GM04503 (cell line): ENCODE results near the gene CLASP1.
A peak's percentile ranks its signal among the peaks of the same experiment; 100 is the strongest.
"Not testable (repeated sequence)": the region's sequence is repeated elsewhere in the genome, so short reads cannot be mapped to it uniquely, and the experiment has no call there.

Source experiments
- DNase-seq: peaks from one replicate; pipeline ENCODE4 v3.0.0-alpha.2; 2012; ENCODE audit warnings: low read depth

The CLASP1 gene

DNA sequence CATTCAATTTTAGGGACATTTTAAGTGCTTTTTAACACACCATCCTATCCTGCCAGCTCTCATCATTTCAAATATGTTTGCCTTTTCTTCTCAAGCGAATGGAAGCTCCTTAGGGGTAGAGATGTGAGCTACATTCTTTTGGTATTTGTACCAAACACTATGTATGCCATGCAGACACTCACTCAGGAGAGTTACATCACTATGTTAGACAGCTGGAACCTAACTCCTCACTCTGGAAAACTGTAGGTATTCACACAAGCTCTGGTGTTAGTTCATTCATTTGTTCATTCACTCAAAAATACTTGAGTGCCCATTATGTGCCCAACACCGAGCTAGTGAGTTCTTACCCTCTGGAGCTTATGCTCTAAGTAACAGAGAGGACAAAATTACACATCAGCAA is 144.9 kb downstream of the CLASP1 start:
- DNase-seq = no peak

DNA sequence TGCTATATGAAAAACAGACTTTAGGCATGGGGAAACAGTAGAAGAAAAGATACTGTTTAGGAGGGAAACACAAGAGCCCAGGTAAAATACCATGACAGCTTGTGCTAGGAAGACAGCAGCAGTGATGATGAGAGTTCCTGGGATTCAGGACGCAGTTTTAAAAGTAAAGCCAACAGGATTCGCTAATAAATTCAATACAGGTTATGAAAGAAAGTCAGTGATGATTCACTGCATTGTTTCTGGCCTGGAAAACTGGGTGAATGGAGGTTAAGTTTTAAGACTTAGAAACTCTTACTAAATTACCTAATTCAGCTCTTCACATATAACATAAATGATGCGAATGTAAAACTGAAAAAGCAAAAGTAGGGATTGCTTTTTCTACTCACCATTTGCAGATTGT is 146.5 kb downstream of the CLASP1 start:
- no peak for DNase-seq

DNA sequence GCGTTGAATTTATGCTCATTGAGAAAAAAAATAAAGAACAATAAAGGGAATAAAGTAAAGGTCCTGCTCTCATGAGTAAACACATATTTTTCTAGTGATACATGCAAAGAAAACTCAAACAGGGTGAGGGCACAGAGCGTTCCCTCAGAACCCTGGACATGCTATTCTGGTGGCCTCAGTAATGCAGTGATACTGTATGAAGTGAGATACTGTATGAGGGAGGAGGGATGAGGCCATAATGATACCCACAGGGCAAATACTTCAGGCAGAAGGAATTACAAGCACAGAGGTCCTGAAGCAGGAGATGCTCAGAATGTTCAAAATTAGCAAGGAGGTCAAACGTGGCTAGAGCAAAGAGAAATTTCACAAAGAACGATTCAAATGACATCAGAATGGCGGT is 147.0 kb downstream of the CLASP1 start:
- peak; percentile 44 for DNase-seq

DNA sequence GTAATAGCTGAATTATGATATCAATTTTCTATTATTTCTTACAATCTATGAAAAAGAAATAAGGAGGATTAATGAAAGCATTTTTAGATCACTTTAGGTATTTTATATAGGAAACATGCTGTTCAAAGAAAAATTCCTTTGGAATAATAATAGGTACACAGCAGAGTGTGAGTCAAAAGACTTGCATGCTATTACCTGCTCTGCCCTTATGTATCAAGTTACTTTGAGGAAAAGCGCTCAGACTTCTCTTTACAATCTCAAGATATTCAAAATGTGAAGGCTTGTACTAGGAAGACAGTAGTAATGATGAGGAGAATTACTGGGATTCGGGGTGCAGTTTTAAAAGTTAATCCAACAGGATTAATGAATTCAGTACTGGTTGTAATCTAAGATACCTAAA is 147.7 kb downstream of the CLASP1 start:
- no peak for DNase-seq

DNA sequence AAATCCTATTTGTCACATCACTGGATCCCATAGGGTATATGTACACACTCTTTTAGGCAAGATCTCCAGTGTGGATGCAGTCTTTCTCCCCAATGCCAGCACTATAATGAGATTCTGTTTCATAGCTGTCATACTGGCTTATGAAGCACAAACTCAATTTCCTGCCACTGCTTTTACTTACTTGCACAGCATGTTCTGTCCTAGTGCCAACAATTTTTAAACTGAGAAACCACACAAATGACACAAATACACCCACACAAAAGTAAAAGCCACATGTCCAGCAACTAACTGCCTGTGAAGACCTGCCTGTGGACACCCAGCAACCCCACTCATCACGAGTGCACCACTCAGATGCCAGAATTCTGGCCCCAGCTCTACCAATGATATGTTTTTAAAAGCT is 148.2 kb downstream of the CLASP1 start:
- DNase-seq = peak; percentile 52

DNA sequence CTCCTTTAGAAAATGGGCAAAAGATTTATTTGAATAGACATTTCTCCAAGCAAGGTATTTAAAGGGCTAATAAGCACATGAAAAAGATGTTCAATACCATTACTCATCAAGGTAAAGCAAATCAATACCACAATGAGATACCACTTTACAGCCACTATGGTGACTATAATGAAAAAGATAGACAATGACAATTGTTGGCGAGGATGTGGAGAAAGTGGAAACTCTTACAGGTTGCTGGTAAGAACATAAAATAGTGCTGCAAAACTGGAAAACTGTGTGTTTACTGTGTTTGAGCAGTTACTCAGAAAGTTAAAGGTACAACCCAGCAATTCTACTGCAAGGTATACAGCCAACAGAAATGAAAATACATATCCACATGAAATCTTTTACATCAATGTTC is 150.5 kb downstream of the CLASP1 start:
- DNase-seq = no peak

DNA sequence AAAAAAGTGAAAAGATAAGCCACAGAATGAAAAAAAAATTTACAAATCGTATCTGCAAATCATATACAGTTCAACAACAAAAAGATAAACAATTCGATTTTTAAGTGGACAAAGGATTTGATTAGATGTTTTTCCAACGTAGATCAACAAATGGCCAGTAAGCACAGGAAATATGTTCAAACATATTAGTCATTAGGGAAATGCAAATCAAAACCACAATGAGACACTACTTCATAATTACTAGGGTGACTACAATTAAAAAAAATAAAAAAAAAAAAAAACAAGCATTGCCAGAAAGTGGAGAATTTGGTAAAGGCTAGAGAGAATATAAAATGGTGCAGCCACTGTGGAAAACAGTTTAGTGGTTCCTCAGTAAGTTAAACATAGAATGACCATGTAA is 156.9 kb downstream of the CLASP1 start:
- DNase-seq = no peak

DNA sequence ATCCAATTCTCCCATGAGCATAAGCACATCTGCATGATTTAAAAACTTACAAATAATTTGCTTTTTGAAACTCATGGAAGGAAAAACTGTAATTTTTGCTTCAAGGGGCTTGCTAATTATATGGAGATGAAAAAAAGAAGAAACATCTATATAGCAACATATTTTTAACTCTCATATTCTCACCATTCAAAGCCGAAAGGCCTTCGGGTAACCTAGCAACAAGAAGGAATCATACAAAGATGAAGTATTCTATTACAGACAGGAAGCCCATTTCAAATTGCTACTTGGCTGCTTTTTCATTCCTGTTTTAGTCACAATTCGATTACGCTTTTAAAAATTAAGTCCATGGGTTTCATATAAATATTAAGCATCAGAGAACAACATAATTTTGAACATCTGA is 157.7 kb downstream of the CLASP1 start:
- no peak for DNase-seq

DNA sequence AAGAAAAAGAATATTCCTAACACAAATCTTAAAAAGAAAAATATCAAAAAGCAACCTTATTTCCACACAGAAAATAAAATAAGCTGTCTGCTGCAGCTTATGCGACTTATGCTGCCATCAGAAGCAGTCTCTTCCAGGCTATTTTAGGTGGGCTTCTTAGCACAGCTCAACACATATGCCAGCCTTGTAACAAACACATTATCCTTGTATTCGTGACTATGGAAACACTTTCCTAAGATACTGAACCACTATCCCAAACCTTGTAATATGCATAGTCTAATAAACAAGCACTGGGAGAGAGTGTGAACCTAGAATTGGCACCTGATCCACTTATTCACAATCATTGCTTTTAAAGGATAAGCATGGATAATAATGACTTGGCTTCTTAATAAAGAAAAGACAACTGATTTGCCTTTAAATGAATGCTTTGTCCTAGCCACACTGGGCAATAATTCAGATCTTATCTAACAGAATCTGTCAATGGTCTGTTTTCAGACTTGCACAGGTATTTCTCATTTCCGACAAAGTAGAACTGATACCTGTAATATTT is 158.6 kb downstream of the CLASP1 start:
- no peak for DNase-seq

DNA sequence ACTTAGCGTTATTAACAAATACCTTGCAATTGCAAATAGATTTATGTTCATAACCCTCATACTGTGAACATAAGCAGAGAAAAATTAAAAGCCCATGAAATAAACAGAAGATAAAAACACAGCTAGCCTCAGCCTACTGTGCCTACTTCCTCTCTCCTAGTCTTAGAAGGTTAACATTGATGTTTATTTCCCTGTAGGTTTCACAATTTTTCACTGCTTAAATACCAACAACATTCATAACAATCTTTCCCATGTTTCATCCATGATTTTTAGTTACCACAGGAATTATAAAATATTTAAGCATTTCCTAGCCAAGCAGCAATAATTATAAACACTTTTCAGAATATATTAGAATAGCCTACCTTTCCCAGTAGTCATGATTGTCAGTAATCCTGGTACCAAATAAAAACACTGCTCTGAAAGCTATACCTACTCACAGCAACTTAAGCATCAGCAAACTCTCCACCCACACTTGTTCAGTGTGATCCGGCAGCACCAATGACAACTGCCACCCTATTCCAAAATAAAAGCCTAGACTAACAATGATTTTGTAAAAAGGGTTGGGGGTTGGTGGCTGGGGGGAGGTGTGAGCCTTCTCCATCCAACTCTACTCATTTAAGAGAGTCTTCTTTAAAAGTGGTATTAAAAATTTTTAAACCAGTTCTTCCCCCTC is 159.2 kb downstream of the CLASP1 start:
- peak; percentile 41 for DNase-seq

DNA sequence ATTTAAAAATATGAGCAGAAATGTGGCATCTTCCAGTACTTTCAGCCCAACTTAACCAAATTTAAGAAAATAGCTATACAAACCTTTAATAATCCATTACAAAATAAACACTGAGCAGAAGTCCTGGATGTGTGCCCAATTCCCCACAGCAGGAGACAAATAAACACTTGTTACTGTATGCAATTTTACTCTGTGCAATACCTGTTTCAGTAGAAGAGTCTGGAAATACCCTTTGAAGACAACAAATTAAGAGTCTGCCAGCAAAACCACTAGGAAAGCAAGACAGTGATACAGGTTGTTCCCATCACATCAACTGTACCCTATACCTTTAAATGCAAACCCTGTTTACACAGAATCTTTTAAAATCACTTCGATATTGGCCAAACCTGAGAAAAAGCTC is 160.0 kb downstream of the CLASP1 start:
- DNase-seq = no peak

DNA sequence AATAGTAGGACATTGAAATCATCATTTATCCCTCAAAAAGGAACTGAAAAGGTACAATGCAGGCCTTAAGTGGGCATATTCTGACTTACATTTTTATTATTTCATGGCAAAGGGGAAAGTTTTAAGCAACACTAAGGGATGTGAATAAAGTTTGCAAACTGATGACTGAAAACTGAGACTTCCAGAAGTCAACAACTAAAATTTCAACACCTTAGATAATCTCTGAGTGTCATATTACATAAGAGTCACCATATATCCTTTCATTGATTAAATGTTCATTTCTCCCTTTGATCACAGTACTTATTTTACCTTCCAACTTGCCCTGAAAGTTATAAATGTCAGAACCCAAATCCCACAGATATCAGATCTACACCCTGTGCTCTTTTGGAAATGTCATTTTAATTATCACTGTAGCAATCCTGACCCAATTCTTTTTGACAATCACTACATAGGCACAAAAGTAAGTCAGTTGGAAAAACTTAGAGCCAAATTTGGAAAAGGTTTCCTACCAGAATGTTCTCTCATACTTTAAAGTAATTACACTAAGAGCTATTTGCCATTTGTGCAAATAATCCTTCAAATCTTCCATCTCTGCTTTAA is 163.0 kb downstream of the CLASP1 start:
- DNase-seq = no peak

DNA sequence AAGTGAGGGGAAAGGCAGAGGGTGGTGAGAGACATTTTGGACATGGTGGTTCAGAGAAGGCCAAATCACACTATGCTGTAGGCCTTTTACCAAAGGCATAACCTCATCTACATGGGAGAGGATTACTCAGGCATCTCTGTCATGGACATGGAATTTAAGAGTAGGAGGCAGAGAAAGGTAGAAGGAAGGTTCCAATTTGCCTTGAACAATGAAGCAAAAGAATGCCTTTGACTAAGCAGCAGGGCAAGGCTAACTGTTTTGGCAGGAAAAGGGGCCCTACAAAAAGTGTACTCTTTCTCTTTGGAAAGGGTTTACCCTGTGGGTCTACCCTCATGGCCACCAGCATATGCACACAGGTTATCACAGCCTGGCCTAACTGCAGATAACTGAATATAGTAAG is 164.2 kb downstream of the CLASP1 start:
- DNase-seq = no peak

DNA sequence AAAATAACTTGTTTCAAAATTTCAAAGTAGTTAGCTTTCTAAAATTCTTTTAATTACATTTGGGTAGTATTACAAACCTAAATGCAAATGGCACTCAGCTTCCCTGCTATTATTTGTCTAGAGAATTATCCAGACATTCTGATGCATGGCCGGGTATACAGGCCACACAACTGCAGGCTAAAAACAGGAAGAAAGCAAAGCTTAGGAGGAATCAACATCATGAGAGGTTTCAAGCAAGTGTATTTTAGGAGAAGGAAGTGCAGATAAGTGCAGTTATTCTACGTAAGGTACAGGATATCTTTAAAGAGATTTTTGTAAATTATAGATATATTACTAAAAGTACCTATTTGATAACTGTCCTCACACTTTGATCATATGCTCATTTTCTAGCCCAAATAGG is 165.4 kb downstream of the CLASP1 start:
- no peak for DNase-seq

DNA sequence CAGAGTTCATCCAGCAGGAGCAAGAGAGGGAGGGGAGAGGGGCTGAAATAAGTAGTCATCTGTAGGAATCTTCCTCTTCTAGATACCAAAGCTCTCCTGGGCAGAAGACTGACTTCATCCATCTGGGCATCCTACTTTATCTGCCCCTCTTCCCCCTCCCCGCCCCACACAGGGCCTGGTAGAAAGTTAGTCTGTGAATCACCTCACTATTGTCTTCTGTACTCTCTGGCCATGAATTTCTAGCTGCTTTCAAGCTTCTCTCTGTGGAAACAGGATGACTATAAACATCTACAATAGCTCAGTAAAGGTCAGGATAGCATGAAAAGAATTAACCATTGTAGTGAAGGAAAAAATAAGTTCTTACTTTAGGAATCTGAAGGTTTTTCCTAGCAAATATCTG is 166.2 kb downstream of the CLASP1 start:
- DNase-seq = no peak

DNA sequence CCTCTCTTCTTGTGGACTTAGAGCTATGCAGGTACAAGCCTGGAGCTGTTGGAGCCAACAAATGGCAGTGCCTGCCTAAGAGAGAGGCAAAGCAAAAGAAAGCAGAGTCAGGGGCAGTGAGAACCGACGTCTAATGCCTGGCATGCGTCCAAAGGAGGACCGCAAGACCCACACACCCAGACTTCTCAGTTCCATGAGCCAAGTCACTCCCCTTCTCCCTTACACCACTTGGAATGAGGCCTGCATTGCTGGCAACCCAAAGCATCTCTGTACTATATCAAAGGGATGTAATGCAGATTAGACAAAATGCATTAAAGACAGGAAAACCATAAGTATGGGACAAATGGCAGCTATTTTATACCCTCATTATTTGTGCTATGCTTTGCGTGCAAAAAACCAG is 168.4 kb downstream of the CLASP1 start:
- DNase-seq = peak; percentile 46

DNA sequence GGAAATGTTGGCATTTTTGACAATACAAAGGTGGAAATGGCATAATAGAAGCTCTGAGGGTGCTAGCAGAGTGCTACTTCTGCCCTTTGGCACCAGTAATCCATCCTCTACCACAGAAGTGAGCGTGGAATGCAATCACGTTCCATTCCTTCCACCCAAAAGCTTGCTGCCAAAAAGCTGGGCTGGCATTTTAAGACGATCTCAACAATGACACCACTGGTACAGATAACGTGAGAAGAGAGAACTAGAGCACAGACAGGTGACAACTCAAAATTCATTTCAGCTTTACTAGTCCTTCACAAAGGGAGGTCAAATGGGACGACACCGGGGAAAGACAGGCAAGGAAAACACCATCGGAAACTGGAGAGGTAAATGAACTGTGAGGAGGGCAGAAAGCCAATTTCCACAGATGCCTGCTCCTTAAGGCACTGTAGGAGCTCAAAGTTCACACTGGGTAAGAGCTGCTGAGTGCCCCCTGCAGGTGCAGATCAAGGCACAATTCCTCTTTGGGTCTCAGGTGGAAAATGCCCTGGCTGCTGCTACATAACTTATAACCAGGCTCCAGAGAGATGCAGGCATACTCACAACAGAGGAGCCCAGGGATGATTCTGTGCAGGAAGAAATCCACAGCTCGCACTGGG is 169.3 kb downstream of the CLASP1 start:
- no peak for DNase-seq

DNA sequence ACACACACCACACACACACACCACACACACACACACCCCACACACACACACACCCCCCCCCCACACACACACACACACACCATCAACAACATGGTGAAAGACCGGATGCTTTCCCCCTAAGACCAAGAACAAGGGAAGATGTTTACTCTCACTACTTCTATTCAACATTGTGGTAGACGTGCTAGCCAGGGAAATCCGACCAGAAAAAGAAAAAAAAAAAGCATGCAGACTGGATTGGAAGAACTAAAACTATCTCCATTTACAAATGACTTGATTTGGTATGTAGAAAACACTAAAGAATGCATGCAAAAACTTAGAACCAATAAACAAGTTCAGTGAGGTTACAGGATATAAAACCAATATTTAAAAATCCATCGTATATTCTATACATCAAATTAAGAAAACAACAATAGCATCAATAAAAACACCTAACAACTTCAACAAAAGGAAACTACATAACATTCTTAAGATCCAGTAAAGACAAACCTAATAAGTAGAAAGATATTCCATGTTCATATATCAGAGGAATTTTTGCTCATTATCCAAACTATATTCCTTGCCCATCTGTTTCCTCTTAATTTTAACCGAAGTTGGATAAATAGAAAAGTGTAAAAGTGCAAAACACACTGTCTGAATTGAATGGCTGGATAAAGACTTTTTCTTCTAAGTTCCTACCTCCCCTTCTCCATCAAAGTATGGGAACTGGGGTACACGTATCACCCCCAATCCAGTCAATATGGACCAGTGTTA is 170.1 kb downstream of the CLASP1 start:
- DNase-seq = no peak

DNA sequence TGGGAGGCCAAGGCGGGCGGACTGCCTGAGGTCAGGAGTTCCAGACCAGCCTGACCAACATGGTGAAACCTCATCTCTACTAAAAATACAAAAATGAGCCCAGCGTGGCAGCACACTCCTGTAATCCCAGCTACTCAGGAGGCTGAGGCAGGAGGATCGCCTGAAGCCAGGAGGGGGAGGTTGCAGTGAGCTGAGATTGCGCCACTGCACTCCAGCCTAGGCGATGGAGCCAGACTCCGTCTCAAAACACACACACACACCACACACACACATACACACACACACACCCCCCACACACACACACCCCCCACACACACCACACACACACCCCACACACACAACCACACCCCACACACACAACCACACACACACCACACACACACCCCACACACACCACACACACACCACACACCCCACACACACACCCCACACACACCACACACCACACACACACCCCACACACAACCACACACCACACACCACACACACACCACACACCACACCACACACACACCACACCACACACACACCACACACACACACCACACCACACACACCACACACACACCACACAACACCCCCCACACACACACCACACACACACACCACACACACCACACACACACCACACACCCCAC is 170.8 kb downstream of the CLASP1 start:
- DNase-seq = not testable (repeated sequence)

DNA sequence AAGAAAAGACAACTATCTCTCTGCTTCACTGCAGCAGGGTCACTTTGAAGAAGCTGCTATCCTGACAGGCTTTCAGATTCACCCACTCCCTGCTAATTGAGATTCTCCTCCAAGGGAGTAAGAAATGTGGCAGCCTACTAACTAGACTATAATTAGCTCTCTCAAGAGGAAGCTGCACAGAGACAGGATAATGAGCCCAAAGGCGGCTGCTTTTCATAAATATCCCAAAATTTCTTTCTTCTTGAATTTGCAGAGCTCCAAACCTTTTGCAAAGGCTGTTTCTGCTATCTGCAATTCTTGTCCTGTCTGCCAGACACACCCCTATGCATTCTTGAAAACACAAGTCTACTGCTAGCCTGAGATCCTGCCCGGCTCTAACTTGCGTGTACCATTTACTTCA is 172.6 kb downstream of the CLASP1 start:
- no peak for DNase-seq

DNA sequence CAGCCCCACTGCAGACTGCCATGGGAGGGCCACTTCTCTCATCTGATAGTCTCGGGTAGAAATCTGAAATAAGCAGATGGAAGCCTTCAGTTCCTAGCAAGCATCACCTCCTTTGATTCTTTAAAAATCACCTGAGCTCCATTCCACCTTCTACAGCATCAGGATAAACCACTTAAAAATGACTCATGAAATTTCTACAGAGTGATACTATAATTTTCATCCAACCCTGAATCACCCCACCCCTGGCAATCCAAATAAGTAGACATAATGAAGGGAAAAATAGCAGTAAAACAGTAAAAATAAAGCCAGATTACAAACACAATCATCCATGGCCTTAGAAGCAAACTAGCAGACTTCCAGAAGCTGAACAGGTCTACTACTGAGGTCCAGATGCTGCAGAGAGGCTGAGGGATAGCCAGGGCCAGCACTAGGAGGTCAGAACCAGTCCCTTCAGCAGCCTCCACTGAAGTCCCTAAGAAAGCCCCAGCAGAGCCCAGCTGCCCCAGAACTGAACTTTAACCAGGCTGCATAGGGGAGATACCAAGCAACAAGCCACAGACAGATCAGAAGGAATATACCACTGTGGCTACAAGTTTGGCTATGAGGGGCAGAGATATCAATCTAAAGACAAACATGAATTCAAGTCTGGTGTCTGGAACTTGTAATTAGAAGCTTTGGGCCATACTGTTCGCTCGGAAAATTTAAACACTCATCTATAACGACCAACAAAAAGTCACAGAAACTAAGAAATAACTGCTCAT is 173.3 kb downstream of the CLASP1 start:
- no peak for DNase-seq

DNA sequence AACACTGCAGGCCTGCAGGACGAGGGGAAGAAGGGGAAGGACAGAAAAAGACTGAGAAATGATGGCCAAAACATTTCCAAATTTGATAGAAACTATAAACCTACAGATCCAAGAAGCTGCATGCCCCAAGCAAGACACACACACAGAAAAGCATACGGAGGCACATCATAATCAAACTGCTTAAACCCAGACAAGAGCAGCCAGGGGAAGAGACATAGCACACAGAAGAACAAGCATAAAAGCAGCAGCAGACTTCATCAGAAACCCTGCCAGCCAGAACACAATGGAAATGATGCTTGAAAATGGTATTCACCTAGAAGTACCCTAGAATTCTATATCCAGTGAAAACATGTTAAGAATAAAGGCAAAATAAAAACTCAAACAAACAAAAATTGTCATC is 175.8 kb downstream of the CLASP1 start:
- no peak for DNase-seq
